GM20000 (cell line): ENCODE data around the gene ENOX1.
"Not testable (repeated sequence)": the region's sequence is repeated elsewhere in the genome, so short reads cannot be mapped to it uniquely, and the experiment has no call there.

Experiments used
- DNase-seq: peaks from one replicate; pipeline ENCODE4 v3.0.0; 2012; ENCODE audit warnings: low spot score
- TF ChIP-seq, protein P1 (sequence below): IDR thresholded peaks from 2 replicates; pipeline ENCODE4 v1.5.1; 2012; ENCODE audit warnings: mild to moderate bottlenecking, control low read depth; ENCODE audit errors: extremely low read depth, missing control alignments

ENOX1 gene

GRCh38 chr13:43786766-43787517 is at the start of gene ENOX1:
Gene ENOX1 (minus strand): TSS chr13:43786972.
- peak; percentile 72 for DNase-seq

DNA sequence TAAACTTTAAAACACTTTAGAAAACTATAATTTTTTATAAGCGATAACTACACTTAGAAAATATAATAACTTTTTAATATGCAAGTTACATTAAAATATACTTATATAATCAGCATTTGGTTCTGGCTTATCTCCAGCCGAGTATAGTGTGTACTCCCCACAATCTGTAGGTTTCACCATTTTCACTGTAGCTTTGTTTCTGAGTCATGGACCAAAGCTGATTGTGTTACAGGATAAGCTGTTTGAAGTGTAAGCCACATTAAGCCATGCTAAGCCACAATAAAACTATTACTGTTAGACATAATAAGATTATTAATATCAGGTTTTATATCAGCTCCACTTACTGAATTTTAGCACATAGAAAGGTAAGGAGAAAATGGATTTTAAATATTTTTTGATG is 48.9 kb upstream of the ENOX1 start:
- TF ChIP-seq, protein P1, sequence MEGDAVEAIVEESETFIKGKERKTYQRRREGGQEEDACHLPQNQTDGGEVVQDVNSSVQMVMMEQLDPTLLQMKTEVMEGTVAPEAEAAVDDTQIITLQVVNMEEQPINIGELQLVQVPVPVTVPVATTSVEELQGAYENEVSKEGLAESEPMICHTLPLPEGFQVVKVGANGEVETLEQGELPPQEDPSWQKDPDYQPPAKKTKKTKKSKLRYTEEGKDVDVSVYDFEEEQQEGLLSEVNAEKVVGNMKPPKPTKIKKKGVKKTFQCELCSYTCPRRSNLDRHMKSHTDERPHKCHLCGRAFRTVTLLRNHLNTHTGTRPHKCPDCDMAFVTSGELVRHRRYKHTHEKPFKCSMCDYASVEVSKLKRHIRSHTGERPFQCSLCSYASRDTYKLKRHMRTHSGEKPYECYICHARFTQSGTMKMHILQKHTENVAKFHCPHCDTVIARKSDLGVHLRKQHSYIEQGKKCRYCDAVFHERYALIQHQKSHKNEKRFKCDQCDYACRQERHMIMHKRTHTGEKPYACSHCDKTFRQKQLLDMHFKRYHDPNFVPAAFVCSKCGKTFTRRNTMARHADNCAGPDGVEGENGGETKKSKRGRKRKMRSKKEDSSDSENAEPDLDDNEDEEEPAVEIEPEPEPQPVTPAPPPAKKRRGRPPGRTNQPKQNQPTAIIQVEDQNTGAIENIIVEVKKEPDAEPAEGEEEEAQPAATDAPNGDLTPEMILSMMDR, result no peak
- DNase-seq, result no peak

More at GRCh38 chr13:43786766-43787517, at the start of gene ENOX1:
- TF ChIP-seq, protein P1, result no peak

DNA sequence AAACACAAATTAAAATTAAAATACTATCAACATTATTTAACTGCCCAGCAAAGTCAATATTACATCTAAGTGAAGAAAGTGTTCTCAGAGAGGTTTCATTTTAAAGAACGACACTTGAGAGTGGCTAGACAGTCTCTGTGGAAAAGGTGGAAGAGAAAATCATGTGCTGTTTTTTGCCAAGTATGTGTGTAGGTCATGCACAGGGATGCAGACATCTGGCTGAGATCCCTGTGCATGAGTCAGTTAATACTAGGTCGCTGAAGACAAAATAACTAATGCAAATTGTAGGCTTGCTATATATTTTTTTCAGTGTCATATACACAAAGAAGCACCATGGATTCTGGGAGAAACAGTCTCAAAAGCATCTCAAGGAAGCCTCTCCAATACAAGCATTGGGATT is 44.3 kb upstream of the ENOX1 start:
- TF ChIP-seq, protein P1, result no peak
- DNase-seq, result no peak

- TF ChIP-seq, protein P1, result no peak
- DNase-seq, result no peak
Measured at GRCh38 chr13:43830497-43830881, 43.7 kb upstream of the ENOX1 start.

DNA sequence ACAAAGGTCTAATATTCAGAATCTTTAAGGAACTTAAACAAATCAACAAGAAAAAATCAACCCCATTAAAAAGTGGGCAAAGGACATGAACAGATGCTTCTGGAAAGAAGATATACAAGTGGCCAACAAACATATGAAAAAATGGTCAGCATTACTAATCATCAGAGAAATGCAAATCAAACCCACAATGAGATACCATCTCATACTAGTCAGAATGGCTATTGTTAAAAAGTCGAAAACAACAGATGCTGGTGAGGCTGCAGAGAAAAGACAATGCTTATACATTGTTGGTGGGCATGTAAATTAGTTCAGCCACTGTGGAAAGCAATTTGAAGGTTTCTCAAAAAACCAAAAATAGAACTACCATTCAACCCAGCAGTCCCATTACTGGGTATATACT is 37.9 kb upstream of the ENOX1 start:
- DNase-seq, result not testable (repeated sequence)

- DNase-seq, result no peak
Measured at GRCh38 chr13:43822969-43823368, 36.2 kb upstream of the ENOX1 start.

GRCh38 chr13:43816401-43816889 is 29.7 kb upstream of the ENOX1 start:
- no peak for DNase-seq
- TF ChIP-seq, protein P1, result no peak

More at GRCh38 chr13:43822969-43823368, 36.2 kb upstream of the ENOX1 start:
- TF ChIP-seq, protein P1, result no peak

- no peak for DNase-seq
Measured at GRCh38 chr13:43815204-43815603, 28.4 kb upstream of the ENOX1 start.

More at GRCh38 chr13:43815204-43815603, 28.4 kb upstream of the ENOX1 start:
- TF ChIP-seq, protein P1, result no peak
